GM12878 (cell line): ENCODE measurements around the gene TACR1. TPM values are rescaled to one million over a fixed set of nuclear protein-coding genes. Genes with fewer than 3 reads are reported as not detected.

ENCODE experiments used
- ASH2L ChIP-seq: fragments of 300-600, 200-600 bp; sonication (generic); IDR thresholded peaks from 2 replicates; pipeline ENCODE4 v1.6.1; 2017; ENCODE audit warnings: low read depth, mild to moderate bottlenecking, borderline replicate concordance
- BACH1 ChIP-seq: fragments of 450-650 bp; IDR thresholded peaks from 2 replicates; pipeline ENCODE4 v1.6.1; 2017; ENCODE audit warnings: mild to moderate bottlenecking, borderline replicate concordance
- BCL11A ChIP-seq: IDR thresholded peaks from 2 replicates; pipeline ENCODE4 v1.6.1; 2011; ENCODE audit warnings: low read depth, low read length
- GABPA ChIP-seq: IDR thresholded peaks from 2 replicates; pipeline ENCODE4 v1.6.1; 2014; ENCODE audit warnings: antibody characterized with exemption, low read depth, mild to moderate bottlenecking, inconsistent platforms
- HSF1 ChIP-seq: fragments of 150-350 bp; IDR thresholded peaks from 2 replicates; pipeline ENCODE4 v1.6.1; 2014; ENCODE audit warnings: mild to moderate bottlenecking, low read depth, low read length
- IKZF2 ChIP-seq, 2 experiments: fragments of 450-650 bp; IDR thresholded peaks; 2 replicates each; pipeline ENCODE4 v1.6.1; 2017; ENCODE audit warnings: mild to moderate bottlenecking in 2 of 2, moderate library complexity in 2 of 2
- NFYB ChIP-seq: IDR thresholded peaks from 2 replicates; pipeline ENCODE4 v1.6.1; 2011; ENCODE audit warnings: low read depth, mild to moderate bottlenecking, low read length, improper control_type of control experiment, moderate library complexity; ENCODE audit not compliant: insufficient read depth
- PAX5 ChIP-seq: IDR thresholded peaks from 2 replicates; pipeline ENCODE4 v1.6.1; 2011; ENCODE audit warnings: low read depth, low read length, borderline replicate concordance
- SMC3 ChIP-seq: IDR thresholded peaks from 2 replicates; pipeline ENCODE4 v1.6.1; 2011; ENCODE audit warnings: low read length, improper control_type of control experiment, borderline replicate concordance
- USF2 ChIP-seq: IDR thresholded peaks from 2 replicates; pipeline ENCODE4 v1.6.1; 2011; ENCODE audit warnings: low read depth, low read length, improper control_type of control experiment, borderline replicate concordance
- WRNIP1 ChIP-seq: IDR thresholded peaks from 2 replicates; pipeline ENCODE4 v1.6.1; 2011; ENCODE audit warnings: low read depth, low read length, improper control_type of control experiment, borderline replicate concordance
- polyA plus RNA-seq, 11 experiments: library from polyadenylated mRNA; depleted of rRNA in 4 of 11; unstranded in 6 of 11; stranded (reverse) in 5 of 11; fragments of >200 nt; fragmentation: Nextera tagmentation in 4 of 11; fragmentation: Illumina TruSeq in 1 of 11; extraction: Ambion mirVana in 4 of 11; extraction: Trizol in 1 of 11; gene quantifications; 1 replicate in 1 of 11; 2 replicates in 10 of 11; pipeline versions ENCODE4 v1.2.1 to v1.2.3, GENCODE V29; 2011 to 2016; ENCODE audit warnings: inconsistent platforms in 2 of 11, missing spikeins in 2 of 11, low read depth in 1 of 11
- total RNA-seq, 4 experiments: library from RNA; depleted of rRNA in 3 of 4; stranded (reverse); fragments of >200 nt in 3 of 4; fragmentation: Illumina TruSeq in 1 of 4; extraction: Trizol in 1 of 4; gene quantifications; 2 replicates each; pipeline versions ENCODE4 v1.2.1 to v1.2.3, GENCODE V29; 2013 to 2021

Gene TACR1
- total and polyA plus RNA-seq, 10 of the 15 experiments (the other 5 are each of a cell fraction or from before 2014, with no cell fraction given): 0.04 to 1.4 (median 0.15) TPM

- TF ChIP-seq USF2: no peak
- no peak for TF ChIP-seq IKZF2 (IDR thresholded peaks at IDR 0.05)
- TF ChIP-seq BCL11A: no peak
- no peak for TF ChIP-seq GABPA
- no peak for TF ChIP-seq SMC3
- TF ChIP-seq HSF1: no peak
- TF ChIP-seq BACH1: no peak
- no peak for TF ChIP-seq NFYB
- TF ChIP-seq ASH2L: no peak
- TF ChIP-seq WRNIP1: no peak
- no peak for TF ChIP-seq PAX5
These were observed 163.6 kb downstream of the TACR1 start (continued) for GRCh38 chr2:75035444-75036353.
